Keratinocyte (primary cell): ENCODE results near the gene NOP58. TPM values are rescaled to one million over a fixed set of nuclear protein-coding genes. Genes with fewer than 3 reads are reported as not detected.
A peak's percentile ranks its signal among the peaks of the same experiment; 100 is the strongest.

Experiments
- DNase-seq: peaks from one replicate; pipeline ENCODE4 v3.0.0-alpha.2; 2011; ENCODE audit warnings: low read depth, missing footprints, low spot score
- FAIRE-seq: peaks from 2 replicates; lab custom pipeline; 2011; peaks lifted over from hg19 to GRCh38; lab: Jason Lieb, UNC
- H2AFZ ChIP-seq: 2 replicates; pipeline ENCODE4 v1.6.0; 2012; ENCODE audit warnings: low read length, control low read depth, inconsistent platforms; ENCODE audit not compliant: control insufficient read depth
- H3K27ac ChIP-seq: 2 replicates; pipeline ENCODE4 v1.5.1; 2011; ENCODE audit warnings: low read length; ENCODE audit not compliant: control insufficient read depth, insufficient read depth
- H3K27me3 ChIP-seq: 3 replicates; pipeline ENCODE4 v1.6.0; 2011; ENCODE audit warnings: low read length; ENCODE audit not compliant: control insufficient read depth, insufficient read depth; ENCODE audit errors: extremely low read depth
- H3K36me3 ChIP-seq, 2 experiments: 2 replicates in 1 of 2; 3 replicates in 1 of 2; pipeline ENCODE4 v1.5.1; 2011; ENCODE audit warnings: low read length in 2 of 2, mild to moderate bottlenecking in 1 of 2; ENCODE audit not compliant: control insufficient read depth in 2 of 2, insufficient read depth in 2 of 2; ENCODE audit errors: extremely low read depth in 1 of 2
- H3K4me1 ChIP-seq: 3 replicates; pipeline ENCODE4 v1.5.1; 2011; ENCODE audit warnings: low read length; ENCODE audit not compliant: control insufficient read depth, insufficient read depth; ENCODE audit errors: extremely low read depth
- H3K4me2 ChIP-seq: 3 replicates; pipeline ENCODE4 v1.6.0; 2011; ENCODE audit warnings: low read depth, low read length; ENCODE audit not compliant: control insufficient read depth, insufficient read depth; ENCODE audit errors: extremely low read depth
- H3K4me3 ChIP-seq, 3 experiments: fragments of 200-600 bp in 1 of 3; sonication (generic) in 1 of 3; 2 replicates in 2 of 3; 3 replicates in 1 of 3; pipeline ENCODE4 v1.5.1; 2011 to 2016; ENCODE audit warnings: low read length in 3 of 3, mild to moderate bottlenecking in 3 of 3, control low read depth in 2 of 3, inconsistent platforms in 1 of 3, low read depth in 1 of 3, mixed read lengths in 1 of 3, mixed run types in 1 of 3, moderate library complexity in 1 of 3; ENCODE audit not compliant: control insufficient read depth in 2 of 3, insufficient read depth in 2 of 3; ENCODE audit errors: extremely low read depth in 1 of 3
- H3K79me2 ChIP-seq: 2 replicates; pipeline ENCODE4 v1.6.0; 2012; ENCODE audit warnings: low read length; ENCODE audit not compliant: control insufficient read depth, insufficient read depth
- H3K9ac ChIP-seq: 3 replicates; pipeline ENCODE4 v1.6.0; 2011; ENCODE audit warnings: low read length; ENCODE audit not compliant: control insufficient read depth, insufficient read depth; ENCODE audit errors: extremely low read depth
- H3K9me1 ChIP-seq: 3 replicates; pipeline ENCODE4 v1.6.0; 2011; ENCODE audit warnings: low read length; ENCODE audit not compliant: control insufficient read depth, insufficient read depth; ENCODE audit errors: extremely low read depth
- H3K9me3 ChIP-seq: 2 replicates; pipeline ENCODE4 v1.5.1; 2012; ENCODE audit warnings: low read depth, low read length; ENCODE audit not compliant: control insufficient read depth
- H4K20me1 ChIP-seq: 3 replicates; pipeline ENCODE4 v1.6.0; 2011; ENCODE audit warnings: low read length; ENCODE audit not compliant: control insufficient read depth, insufficient read depth; ENCODE audit errors: extremely low read depth
- CTCF ChIP-seq, 3 experiments: IDR thresholded peaks in 1 of 3; conservative IDR thresholded peaks in 1 of 3; optimal IDR thresholded peaks in 1 of 3; 2 replicates in 2 of 3; 3 replicates in 1 of 3; pipeline versions ENCODE3 to v1.5.1; 2011; ENCODE audit warnings: low read length in 3 of 3, mild to moderate bottlenecking in 3 of 3, moderate library complexity in 2 of 3, control low read depth in 1 of 3, inconsistent platforms in 1 of 3; ENCODE audit not compliant: insufficient read depth in 2 of 3; ENCODE audit errors: extremely low read depth in 1 of 3
- EZH2 ChIP-seq: IDR thresholded peaks from one replicate; pipeline ENCODE4 v1.6.1; 2012; ENCODE audit warnings: inconsistent platforms, mild to moderate bottlenecking, low read length, moderate library complexity
- dilution Hi-C: fragments of 300-500 bp; cut with MboI; formaldehyde crosslinking; loops from one replicate; pipeline ENCODE4 v1.7.0; 2020; ENCODE audit warnings: low sequenced_read_pairs; ENCODE audit not compliant: extremely low pct_ligation_motif_present
- polyA plus RNA-seq, 5 experiments: library from polyadenylated mRNA; depleted of rRNA in 3 of 5; stranded (reverse) in 3 of 5; stranded (forward) in 1 of 5; unstranded in 1 of 5; fragments of >200 nt; gene quantifications; 1 replicate in 1 of 5; 2 replicates in 3 of 5; 3 replicates in 1 of 5; pipeline versions ENCODE4 v1.2.1 to v1.2.3, GENCODE V29; 2011 to 2012; ENCODE audit warnings: missing spikeins in 2 of 5, low read depth in 1 of 5, low replicate concordance in 1 of 5

NOP58 gene
- polyA plus RNA-seq, 1 donor (not counting 4 experiments of a cell fraction or from before 2014, with no cell fraction given), result 118 TPM

GRCh38 chr2:202278036-202278760, 12.6 kb downstream of the NOP58 start:
- FAIRE-seq (peak; percentile 46), DNase-seq (no peak)
- Histone ChIP-seq H2AFZ (no peak overlapping the region), H3K4me3 (no peak overlapping the region), H3K36me3 (peaks cover 21 to 45% of the 10 kb centered on the region in 2 experiments), H4K20me1 (peaks cover 45% of the 10 kb centered on the region), H3K4me1 (peaks cover 31% of the 10 kb centered on the region), H3K79me2 (peaks cover 87% of the 10 kb centered on the region), H3K9me3 (no peaks in the 10 kb centered on the region), H3K9me1 (no peaks in the 10 kb centered on the region), H3K27me3 (no peaks in the 10 kb centered on the region), H3K9ac (peak overlapping the region; percentile 61), H3K4me2 (peak overlapping the region; percentile 9), H3K27ac (peak overlapping the region; percentile 77)
- dilution Hi-C loops, result no loop called here
- TF ChIP-seq EZH2, result no peak
- no peak for TF ChIP-seq CTCF (optimal IDR thresholded peaks at IDR 0.05 in 1 of 3, IDR thresholded peaks at IDR 0.05 in 1 of 3, conservative IDR thresholded peaks at IDR 0.05 in 1 of 3; ENCODE audit: extremely low read depth in 1 of 3, insufficient read depth in 2 of 3, low read length in 3 of 3)

- peak overlapping the region; percentile 60 for H3K9ac ChIP-seq
These were observed 13.4 kb downstream of the NOP58 start for GRCh38 chr2:202278944-202279343.

More at GRCh38 chr2:202278944-202279343, 13.4 kb downstream of the NOP58 start:
- no peak overlapping the region for H3K4me3 ChIP-seq
- peak; percentile 61 for FAIRE-seq
- peaks cover 21 to 51% of the 10 kb centered on the region in 2 experiments for H3K36me3 ChIP-seq
- H3K9me3 ChIP-seq, result no peaks in the 10 kb centered on the region
- DNase-seq, result no peak
- H3K27me3 ChIP-seq, result no peaks in the 10 kb centered on the region
- no peak for TF ChIP-seq EZH2
- peak in 2 of 3 experiments; percentile 37 to 49 for TF ChIP-seq CTCF (optimal IDR thresholded peaks at IDR 0.05 in 1 of 3, IDR thresholded peaks at IDR 0.05 in 1 of 3, conservative IDR thresholded peaks at IDR 0.05 in 1 of 3; ENCODE audit: extremely low read depth in 1 of 3, insufficient read depth in 2 of 3, low read length in 3 of 3)
- peak overlapping the region; percentile 77 for H3K27ac ChIP-seq
- dilution Hi-C loops, result no loop called here
- H3K4me1 ChIP-seq, result peaks cover 31% of the 10 kb centered on the region
- peaks cover 40% of the 10 kb centered on the region for H4K20me1 ChIP-seq
- H3K79me2 ChIP-seq, result peaks cover 82% of the 10 kb centered on the region
- no peak overlapping the region for H2AFZ ChIP-seq
- H3K9me1 ChIP-seq, result no peaks in the 10 kb centered on the region
- peak overlapping the region; percentile 9 for H3K4me2 ChIP-seq
